ENCODE data around the gene CNST.
"Not testable (repeated sequence)": the region's sequence is repeated elsewhere in the genome, so short reads cannot be mapped to it uniquely, and the experiment has no call there.

CNST gene

GRCh38 chr1:246560833-246561232, 5.4 kb upstream of the CNST start:
- not testable (repeated sequence) for FAIRE-seq

- no peak for FAIRE-seq
Measured at GRCh38 chr1:246564839-246565750, 1.2 kb upstream of the CNST start.

- no peak for FAIRE-seq
Measured at GRCh38 chr1:246565751-246566127, 517 bp upstream of the CNST start.

GRCh38 chr1:246566813-246567645, 773 bp downstream of the CNST start:
- no peak for FAIRE-seq

- no peak for FAIRE-seq
Measured at GRCh38 chr1:246567646-246568235, 1.5 kb downstream of the CNST start.

- no peak for FAIRE-seq
Measured at GRCh38 chr1:246569248-246570238, 3.3 kb downstream of the CNST start.

GRCh38 chr1:246571309-246571708, 5.1 kb downstream of the CNST start:
- not testable (repeated sequence) for FAIRE-seq

GRCh38 chr1:246571953-246572352, 5.7 kb downstream of the CNST start:
- FAIRE-seq = no peak

- no peak for FAIRE-seq
Measured at GRCh38 chr1:246572785-246573184, 6.5 kb downstream of the CNST start.

- FAIRE-seq = no peak
Measured at GRCh38 chr1:246573491-246573890, 7.2 kb downstream of the CNST start.

GRCh38 chr1:246576709-246577032, 10.4 kb downstream of the CNST start:
- no peak for FAIRE-seq

GRCh38 chr1:246577082-246577719, 10.9 kb downstream of the CNST start:
- FAIRE-seq = no peak

GRCh38 chr1:246577720-246578106, 11.5 kb downstream of the CNST start:
- FAIRE-seq = no peak

- no peak for FAIRE-seq
Measured at GRCh38 chr1:246579818-246580217, 13.6 kb downstream of the CNST start.

GRCh38 chr1:246580497-246581370, 14.5 kb downstream of the CNST start:
- no peak for FAIRE-seq

GRCh38 chr1:246582301-246583055, 16.2 kb downstream of the CNST start:
- FAIRE-seq = no peak

GRCh38 chr1:246583056-246583440, 16.8 kb downstream of the CNST start:
- no peak for FAIRE-seq

- FAIRE-seq = no peak
Measured at GRCh38 chr1:246583448-246584185, 17.4 kb downstream of the CNST start.

- no peak for FAIRE-seq
Measured at GRCh38 chr1:246587032-246587431, 20.8 kb downstream of the CNST start.
